ENCODE results near the gene LBP.

The LBP gene

DNA sequence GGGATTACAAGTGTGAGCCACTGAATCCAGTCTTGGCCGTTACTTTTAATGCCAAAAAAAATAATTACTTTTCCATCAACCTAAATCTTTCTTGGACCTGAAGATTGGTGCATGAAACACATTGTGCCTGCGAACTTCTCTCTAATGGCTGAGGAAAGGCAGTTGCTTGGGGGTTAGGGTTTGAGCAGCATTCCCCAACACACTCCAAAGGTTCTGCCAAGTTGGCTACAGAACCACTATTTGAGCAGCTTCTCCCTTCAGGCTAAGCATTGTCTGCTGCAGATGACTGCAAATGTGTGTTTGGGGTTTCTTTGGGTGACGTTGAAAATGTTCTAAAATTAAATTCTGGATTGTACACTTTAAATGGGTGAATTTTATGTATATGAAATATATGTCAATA lies 6.3 kb upstream of the LBP start:
- TF ChIP-seq, protein P1, sequence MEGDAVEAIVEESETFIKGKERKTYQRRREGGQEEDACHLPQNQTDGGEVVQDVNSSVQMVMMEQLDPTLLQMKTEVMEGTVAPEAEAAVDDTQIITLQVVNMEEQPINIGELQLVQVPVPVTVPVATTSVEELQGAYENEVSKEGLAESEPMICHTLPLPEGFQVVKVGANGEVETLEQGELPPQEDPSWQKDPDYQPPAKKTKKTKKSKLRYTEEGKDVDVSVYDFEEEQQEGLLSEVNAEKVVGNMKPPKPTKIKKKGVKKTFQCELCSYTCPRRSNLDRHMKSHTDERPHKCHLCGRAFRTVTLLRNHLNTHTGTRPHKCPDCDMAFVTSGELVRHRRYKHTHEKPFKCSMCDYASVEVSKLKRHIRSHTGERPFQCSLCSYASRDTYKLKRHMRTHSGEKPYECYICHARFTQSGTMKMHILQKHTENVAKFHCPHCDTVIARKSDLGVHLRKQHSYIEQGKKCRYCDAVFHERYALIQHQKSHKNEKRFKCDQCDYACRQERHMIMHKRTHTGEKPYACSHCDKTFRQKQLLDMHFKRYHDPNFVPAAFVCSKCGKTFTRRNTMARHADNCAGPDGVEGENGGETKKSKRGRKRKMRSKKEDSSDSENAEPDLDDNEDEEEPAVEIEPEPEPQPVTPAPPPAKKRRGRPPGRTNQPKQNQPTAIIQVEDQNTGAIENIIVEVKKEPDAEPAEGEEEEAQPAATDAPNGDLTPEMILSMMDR (IDR thresholded peaks at IDR 0.05; ENCODE audit: borderline replicate concordance, insufficient read depth, low read depth, low read length) = no peak
- H3K4me3 ChIP-seq (ENCODE audit: low read depth, low read length) = no peak overlapping the region

DNA sequence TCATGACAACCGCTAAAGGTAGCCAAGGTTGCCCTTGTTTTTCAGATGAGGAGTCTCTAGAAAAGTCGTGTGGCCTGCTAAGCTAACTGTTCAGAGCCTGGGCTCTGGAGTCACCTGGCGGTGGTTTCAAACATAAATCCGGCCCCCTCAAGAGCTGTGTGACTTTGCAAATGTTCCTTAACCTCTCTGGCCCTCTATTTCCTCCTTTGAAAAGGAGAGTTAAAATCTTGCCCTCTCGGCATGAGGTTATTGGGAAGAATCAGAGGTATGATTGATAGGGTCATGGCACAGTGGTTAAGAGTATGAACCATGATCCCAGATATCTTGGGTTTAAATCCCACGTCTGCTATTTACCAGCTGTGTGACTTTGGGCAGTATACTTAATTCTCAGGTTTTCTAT lies 5.6 kb upstream of the LBP start:
- TF ChIP-seq, protein P1 (IDR thresholded peaks at IDR 0.05; ENCODE audit: borderline replicate concordance, insufficient read depth, low read depth, low read length) = no peak
- no peak overlapping the region for H3K4me3 ChIP-seq (ENCODE audit: low read depth, low read length)

DNA sequence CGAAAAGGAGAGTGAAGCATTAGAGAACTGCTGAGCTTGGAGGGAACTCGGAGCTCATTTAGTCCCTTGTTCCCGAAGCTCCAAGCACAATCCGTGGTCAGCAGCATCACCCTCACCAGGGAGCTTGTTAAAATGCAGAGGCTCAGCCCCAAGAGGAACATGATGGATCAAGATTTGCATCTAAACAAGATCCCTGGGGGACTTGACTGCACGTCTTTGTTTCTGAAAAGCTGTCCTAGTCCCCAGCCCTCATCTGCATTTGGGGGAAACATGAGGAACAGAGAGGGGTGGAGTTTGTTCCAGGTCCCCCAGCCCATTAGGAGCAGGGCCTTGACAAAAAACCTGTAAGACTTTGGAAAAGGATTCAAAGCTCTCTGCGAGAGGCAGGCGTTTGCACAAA lies 4.1 kb upstream of the LBP start:
- no peak overlapping the region for H3K4me3 ChIP-seq (ENCODE audit: low read depth, low read length)
- TF ChIP-seq, protein P1 (IDR thresholded peaks at IDR 0.05; ENCODE audit: borderline replicate concordance, insufficient read depth, low read depth, low read length) = no peak

DNA sequence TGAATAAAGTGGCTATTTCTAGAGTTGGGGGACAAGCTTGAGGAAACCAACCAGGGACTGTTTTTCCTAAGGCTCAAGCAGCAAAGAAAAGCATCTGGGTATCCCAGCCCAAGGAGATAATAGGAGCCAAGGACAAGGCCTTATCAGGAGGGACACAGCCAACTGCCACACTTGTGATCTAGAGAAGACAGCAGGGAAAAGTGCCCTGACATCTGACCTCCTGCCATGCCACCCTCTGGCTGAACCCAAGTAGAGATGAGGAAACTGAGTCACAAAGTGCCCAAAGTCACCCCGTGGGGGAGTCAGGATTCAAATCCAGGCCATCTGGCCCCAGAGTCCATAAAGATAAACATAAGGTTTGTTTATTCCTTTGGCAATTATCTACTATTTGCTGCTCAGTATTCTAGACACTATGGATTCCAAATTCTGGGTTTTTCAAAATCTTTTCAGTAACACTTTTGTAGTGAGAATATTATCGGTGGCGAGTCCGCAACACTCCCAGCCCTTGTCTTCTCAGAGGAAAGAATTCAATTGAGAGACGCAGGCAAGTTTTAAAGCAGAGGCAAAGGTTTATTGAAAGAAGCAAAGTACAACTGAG lies 3.5 kb upstream of the LBP start:
- no peak overlapping the region for H3K4me3 ChIP-seq (ENCODE audit: low read depth, low read length)
- TF ChIP-seq, protein P1 (IDR thresholded peaks at IDR 0.05; ENCODE audit: borderline replicate concordance, insufficient read depth, low read depth, low read length) = no peak

DNA sequence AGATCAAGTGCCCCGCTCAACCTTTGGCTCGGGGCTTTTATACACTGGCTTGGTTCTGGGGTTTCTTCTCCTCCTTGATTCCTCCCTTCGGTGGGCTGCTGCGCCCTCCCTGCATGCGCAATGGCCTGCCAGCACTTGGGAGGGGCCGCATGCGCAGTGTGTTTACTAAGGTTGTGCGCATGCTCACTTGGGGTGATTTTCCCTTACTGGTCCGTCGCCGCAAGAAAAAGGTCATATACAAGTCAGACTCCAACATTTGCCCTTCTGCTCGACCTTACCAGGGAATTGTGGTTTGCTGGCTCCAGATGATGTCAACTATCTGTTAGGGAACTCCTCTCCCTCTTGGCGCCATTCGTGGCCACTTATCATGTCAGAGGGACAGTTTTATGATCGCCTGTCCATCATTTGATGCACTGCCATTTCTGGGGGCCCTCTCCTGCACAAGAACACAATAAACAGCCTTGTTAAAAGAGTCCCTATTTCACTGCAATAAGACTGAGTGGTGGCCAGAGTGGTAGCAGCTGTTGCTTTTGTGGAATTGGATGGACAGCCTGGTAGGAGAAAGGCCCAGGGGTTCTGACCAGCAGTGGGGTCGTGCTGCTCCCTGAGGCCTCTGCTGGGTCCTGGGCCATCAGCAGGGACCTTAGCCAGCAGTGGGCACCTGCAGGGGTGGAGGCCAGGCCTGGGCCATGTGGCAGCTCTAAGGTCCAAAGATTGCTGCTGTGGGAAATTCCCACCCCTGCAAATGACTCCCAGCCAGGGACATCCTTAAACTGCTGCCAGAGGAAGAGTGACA lies 2.8 kb upstream of the LBP start:
- H3K4me3 ChIP-seq (ENCODE audit: low read depth, low read length) = no peak overlapping the region
- TF ChIP-seq, protein P1 (IDR thresholded peaks at IDR 0.05; ENCODE audit: borderline replicate concordance, insufficient read depth, low read depth, low read length) = no peak

DNA sequence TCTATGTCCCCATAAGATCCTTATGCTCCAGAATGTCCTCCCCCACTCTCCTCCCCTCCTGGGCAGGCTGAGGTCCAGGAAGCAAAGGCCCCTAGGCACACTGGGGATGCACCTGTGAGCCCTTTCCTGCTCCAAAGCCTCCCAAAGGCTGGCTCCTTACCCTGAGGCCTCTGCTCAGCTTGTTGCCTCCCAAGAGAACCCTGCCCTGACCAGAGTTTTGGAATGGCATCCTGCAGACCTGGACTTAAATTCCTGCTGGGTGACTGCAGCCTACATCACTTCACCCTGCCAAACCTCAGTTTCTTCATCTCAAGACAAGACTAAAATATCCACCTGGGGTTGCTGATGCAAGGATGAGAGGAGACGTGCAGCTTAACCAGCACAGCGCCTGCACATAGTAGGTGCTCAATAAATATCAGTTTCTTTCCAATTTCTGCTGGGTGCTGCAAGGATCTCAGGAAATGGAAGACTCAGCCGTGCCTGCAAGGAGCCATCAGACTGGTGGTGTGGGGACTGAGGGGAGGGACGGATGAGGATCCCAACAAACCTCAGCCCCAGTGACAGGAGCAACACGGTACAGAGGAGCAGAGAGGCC lies 2.1 kb upstream of the LBP start:
- H3K4me3 ChIP-seq (ENCODE audit: low read depth, low read length) = no peak overlapping the region
- TF ChIP-seq, protein P1 (IDR thresholded peaks at IDR 0.05; ENCODE audit: borderline replicate concordance, insufficient read depth, low read depth, low read length) = no peak

All from GM12875 (cell line).